ENCODE data around the gene ADARB1. TPM values are rescaled to one million over a fixed set of nuclear protein-coding genes. Genes with fewer than 3 reads are reported as not detected.

The ADARB1 gene
- total RNA-seq, 1 experiment from 2014 or later: 15.8 TPM

DNA sequence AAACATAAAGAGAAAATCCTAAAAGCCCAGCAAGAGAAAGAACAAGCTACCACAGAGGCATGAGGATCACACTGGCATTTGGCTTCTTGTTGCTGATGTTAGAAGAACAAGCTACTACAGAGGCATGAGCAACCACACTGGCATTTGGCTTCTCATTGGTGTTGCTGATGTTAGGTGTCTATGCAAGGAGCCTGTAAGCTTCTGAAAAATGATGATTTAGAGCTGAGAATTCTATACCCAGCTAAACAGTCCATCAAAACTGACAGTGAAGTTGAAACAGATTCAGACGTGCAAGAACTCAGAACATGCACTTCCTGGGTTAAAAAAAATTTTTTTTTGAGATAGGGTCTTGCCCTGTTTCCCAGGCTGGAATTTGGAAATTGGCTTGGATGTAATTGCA is 37.8 kb upstream of the ADARB1 start:
- Histone ChIP-seq H3K79me2 (ENCODE audit: insufficient read depth, low read length) (no peaks in the 10 kb centered on the region), H2BK20ac (ENCODE audit: low read depth, low read length, poor library complexity, severe bottlenecking) (no peak overlapping the region), H3K18ac (ENCODE audit: insufficient read length, low read depth, low read length) (no peak overlapping the region), H2AK5ac (ENCODE audit: insufficient read length, low read length) (no peak overlapping the region), H3K27ac (ENCODE audit: insufficient read length, low read depth, low read length) (no peak overlapping the region), H2BK15ac (ENCODE audit: low read depth, low read length) (no peak overlapping the region), H3K27me3 (ENCODE audit: insufficient read depth, low read length) (no peaks in the 10 kb centered on the region), H2BK120ac (ENCODE audit: low read depth, low read length, poor library complexity, severe bottlenecking) (no peak overlapping the region), H4K8ac (replicated peaks; ENCODE audit: insufficient read length, low read depth, low read length) (no peak overlapping the region), H3T11ph (ENCODE audit: low read length) (no peak overlapping the region), H3K4me1 (ENCODE audit: insufficient read depth, low read length) (no peaks in the 10 kb centered on the region), H3K14ac (ENCODE audit: insufficient read depth, low read length) (no peak overlapping the region), H3K9ac (ENCODE audit: extremely low read depth, insufficient read length, low read length) (no peak overlapping the region), H4K91ac (ENCODE audit: insufficient read length, low read depth, low read length) (no peak overlapping the region), H3K23me2 (ENCODE audit: insufficient read length, low read depth, low read length, poor library complexity, severe bottlenecking) (no peaks in the 10 kb centered on the region), H3K4ac (ENCODE audit: low read depth, low read length) (no peak overlapping the region), H4K5ac (ENCODE audit: insufficient read length, low read depth, low read length) (no peak overlapping the region), H2BK5ac (ENCODE audit: insufficient read length, low read length) (no peak overlapping the region), H2BK12ac (ENCODE audit: insufficient read length, low read depth, low read length) (no peak overlapping the region), H3K56ac (ENCODE audit: insufficient read length, low read depth, low read length) (no peak overlapping the region), H4K20me1 (ENCODE audit: control insufficient read depth, insufficient read depth, insufficient read length) (no peaks in the 10 kb centered on the region), H2AFZ (ENCODE audit: low read length) (no peak overlapping the region), H3K23ac (ENCODE audit: insufficient read length, low read depth, low read length) (no peak overlapping the region), H3K79me1 (ENCODE audit: insufficient read depth, low read depth, low read length, poor library complexity, severe bottlenecking) (no peaks in the 10 kb centered on the region), H3K4me2 (ENCODE audit: insufficient read depth, insufficient read length, low read length) (no peak overlapping the region), H3K9me3 (ENCODE audit: control insufficient read depth, low read depth, low read length) (no peaks in the 10 kb centered on the region)
- no peak for DNase-seq
- peaks cover 6 to 11% of the 10 kb centered on the region in 2 experiments for H3K9me3 Mint-ChIP-seq
- peaks cover 6 to 15% of the 10 kb centered on the region in 2 experiments for H3K4me1 Mint-ChIP-seq
- WGBS (ENCODE audit: extremely low coverage, insufficient read length, low lambda C conversion rate): no CpG with 5 or more reads among the region's 1 CpG
- H3K36me3 Mint-ChIP-seq (ENCODE audit: insufficient read depth in 1 of 3, low read depth in 3 of 3): peaks cover 0 to 6% (median 0%) of the 10 kb centered on the region in 3 experiments; a peak in 1 of 7 replicates
- no peak overlapping the region for H3K4me3 Mint-ChIP-seq
- TF ChIP-seq, protein P1, sequence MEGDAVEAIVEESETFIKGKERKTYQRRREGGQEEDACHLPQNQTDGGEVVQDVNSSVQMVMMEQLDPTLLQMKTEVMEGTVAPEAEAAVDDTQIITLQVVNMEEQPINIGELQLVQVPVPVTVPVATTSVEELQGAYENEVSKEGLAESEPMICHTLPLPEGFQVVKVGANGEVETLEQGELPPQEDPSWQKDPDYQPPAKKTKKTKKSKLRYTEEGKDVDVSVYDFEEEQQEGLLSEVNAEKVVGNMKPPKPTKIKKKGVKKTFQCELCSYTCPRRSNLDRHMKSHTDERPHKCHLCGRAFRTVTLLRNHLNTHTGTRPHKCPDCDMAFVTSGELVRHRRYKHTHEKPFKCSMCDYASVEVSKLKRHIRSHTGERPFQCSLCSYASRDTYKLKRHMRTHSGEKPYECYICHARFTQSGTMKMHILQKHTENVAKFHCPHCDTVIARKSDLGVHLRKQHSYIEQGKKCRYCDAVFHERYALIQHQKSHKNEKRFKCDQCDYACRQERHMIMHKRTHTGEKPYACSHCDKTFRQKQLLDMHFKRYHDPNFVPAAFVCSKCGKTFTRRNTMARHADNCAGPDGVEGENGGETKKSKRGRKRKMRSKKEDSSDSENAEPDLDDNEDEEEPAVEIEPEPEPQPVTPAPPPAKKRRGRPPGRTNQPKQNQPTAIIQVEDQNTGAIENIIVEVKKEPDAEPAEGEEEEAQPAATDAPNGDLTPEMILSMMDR (conservative IDR thresholded peaks at IDR 0.05): no peak
- no peak overlapping the region for H3K27ac Mint-ChIP-seq
- peaks cover 14% of the 10 kb centered on the region for H3K27me3 Mint-ChIP-seq (ENCODE audit: low read depth)
